HG02870 (cell line): ENCODE results near the gene KSR2.

ENCODE experiments used
- ATAC-seq: cut with Tn5 transposase; IDR thresholded peaks from one replicate; pipeline ENCODE4 v1.9.1; 2021; ENCODE audit warnings: mild to moderate bottlenecking, moderate library complexity; ENCODE audit not compliant: unreplicated experiment

KSR2 gene

DNA sequence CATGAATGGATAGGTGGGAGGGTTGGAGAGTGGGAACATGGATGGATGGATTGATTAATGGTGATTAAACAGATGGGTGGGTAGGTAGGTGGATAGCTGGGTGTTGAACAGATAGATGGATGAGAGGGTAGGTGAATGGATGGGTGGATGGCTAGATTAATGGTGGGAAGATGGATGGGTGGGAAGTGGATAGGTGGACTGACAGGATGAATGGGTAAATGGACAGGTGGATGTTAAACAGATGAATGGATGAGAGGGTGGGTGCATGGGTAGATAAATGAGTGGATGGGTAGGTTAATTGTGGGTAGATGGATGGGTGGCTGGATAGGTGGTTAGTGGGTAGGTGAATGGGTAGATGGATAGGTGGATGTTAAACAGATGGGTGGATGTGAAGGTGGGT lies 460.3 kb downstream of the KSR2 start:
- no peak for ATAC-seq

DNA sequence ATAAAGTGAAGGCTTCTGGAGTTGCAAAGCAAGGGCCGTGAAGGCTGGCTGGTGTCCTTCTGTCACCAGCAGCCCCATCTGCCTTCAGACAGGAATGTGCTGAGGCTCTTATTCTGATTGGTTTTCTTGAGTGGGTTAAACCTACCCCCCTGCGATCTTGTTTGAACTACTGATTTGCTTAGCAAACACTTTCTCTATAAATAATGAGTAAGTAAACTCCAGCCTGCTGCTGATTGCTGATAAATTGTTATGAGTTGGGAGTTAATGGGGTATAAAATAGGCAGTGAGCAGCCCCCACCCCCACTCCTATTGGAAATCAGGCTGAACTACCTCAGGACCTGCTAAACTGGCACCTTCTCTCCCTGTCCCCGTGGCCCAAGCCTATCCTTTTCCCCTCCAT lies 461.2 kb downstream of the KSR2 start:
- ATAC-seq: no peak

DNA sequence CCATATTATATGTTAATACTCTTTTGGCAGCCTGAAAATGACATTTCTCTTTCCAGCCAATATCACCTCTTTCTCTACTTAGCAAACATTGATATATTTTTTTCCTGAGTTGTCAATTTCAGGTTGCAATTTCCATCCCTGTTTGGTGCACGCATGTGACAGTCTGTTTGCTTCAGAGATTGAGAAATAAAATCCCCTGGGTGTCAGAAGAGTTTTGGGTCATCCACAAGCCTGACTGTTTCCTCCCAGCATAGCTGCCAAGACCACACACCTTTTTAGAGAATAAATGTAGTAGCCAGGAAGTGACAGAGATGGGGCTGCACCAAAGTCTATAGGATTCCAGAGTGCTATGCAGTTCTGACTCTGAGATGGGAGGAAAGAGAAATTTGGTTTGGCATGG lies 462.5 kb downstream of the KSR2 start:
- ATAC-seq: no peak

DNA sequence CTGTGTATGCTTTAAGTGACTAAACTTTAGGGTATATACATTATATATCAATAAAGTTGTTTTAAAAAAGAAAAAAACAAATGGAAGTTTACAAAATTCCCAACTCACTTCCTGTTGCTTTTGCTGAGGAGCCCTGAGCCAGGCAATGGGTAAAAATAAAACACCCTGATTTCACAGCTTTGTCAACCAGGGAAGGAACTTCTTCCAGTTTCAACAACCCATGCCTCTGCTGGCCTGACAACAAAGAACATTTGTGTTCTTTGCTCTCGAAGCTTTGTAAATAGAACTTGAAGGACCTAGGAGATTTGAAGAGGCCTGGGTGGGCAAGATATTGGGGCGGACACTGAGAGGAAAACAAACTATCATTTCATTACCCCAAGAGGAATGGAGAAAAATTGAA lies 466.2 kb downstream of the KSR2 start:
- no peak for ATAC-seq

DNA sequence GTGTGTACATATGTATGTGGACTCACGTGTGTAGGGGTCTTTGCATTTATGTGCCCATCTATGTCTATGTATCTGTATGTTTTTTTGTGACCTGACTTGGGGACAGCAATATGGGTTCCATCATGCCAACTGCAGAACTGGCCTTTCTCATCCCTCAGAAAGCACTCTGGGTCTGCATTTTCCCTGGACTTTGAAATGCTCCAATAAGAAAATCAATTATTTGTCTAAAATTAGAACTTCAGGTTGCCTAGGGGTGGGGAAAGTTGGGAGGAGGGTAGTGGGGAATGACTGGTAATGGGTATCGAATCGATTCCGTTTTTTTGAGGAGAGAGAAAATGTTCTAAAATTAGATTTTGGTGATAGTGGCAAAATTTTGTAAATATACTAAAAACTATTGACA lies 466.6 kb downstream of the KSR2 start:
- no peak for ATAC-seq

DNA sequence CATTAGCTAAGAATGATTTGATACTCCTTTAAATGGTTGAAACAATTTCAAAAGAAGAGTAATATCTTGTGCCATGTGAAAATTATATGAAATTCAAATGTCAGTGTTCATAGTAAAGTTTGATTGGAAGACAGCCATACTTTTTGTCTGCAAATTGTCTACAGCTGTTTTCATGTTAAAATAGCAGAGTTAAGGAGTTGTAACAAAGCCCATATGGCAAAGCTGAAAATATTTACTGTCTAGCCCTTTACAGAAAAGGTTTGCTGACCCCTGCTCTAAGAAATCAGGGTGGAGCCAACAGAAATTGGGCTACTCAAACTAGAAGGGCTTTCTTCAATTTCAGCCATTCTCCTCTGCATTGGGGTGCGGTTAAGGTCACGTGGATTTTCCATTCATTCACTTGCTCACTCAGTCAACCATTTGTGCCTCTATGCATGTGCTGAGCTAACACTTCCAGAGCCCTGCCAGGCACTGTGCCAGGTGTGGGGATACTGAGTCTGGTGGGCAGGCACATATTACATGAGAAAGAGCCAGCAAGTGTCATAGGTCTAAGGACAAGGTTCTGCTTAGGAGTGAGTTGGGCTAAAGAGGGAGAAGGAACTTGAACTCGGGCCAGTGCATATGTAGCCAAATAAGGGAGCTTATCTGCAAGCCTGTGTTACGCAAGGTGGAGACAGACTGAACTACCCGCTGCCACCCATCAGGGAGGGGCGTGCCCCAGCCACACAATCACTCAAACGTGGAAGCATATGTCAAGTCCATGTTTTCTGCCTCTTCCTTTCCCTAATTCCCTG lies 467.5 kb downstream of the KSR2 start:
- no peak for ATAC-seq

DNA sequence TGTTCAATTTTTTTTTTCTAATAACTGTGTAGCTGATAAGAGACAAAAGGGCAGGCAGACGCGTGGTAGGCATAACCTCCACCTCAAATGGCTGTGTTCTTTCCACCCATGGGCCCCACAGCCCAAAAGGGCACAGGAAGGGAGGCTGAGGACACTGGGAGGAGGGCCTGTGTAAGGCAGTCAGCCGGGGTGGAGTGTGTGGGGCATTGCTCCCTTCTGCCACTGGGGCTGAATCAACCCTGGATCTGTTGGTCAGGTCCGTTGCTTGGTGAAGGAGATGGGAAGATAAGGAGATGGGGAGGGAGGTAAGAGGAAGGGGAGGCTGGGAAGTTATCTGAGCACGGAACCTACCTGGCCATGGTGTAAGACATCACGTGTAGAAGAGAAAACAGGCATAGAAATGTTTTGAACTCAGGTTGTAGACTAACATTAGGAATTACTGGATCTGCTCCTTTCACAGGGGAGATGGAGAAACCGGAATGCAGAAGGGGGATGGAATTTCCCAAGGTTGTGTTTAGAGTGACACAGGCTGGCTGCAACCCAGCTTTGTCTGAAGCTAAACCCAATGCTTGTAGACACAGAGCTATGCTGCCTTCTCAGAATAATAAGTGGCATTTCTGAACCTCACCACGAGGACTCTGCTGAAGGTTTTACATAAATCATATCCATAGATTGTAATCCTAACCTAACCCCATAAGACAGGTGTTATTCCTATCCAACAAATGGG lies 468.9 kb downstream of the KSR2 start:
- no peak for ATAC-seq

DNA sequence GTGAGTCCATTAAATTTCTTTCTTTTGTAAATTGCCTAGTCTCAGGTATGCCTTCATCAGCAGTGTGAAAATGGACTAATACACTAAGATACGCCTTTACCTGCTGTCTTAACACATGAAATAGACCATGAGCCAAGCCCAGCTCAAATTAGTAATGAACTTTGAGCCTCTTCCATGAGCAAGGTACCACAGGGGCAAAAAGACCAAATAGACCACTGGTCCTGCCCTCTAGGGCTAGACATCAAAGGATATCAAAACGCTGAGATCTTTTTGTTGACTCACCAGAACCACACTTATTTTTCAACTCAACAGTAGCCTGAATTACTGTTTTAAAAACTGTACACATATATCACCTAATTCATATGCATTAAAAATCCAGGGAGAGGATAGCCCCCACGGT lies 469.9 kb downstream of the KSR2 start:
- no peak for ATAC-seq

DNA sequence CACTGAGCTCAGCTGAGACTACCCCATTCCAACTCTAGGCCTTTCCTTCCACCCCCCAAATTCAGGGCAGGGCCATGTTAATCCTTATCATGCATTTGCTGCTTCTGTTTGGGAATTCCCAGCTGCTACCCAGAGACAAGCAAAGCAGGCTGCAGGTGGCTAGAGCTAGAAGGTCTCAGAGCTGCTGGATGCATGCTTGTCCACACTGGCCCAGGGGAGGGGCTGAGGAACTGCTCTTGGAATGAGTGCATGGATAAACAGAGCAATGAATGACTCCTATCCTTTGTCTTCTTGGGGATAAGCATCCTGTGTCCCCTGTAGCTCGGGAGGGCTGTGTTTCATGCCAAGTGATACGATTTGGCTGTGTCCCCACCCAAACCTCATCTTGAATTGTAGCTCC lies 470.5 kb downstream of the KSR2 start:
- no peak for ATAC-seq

DNA sequence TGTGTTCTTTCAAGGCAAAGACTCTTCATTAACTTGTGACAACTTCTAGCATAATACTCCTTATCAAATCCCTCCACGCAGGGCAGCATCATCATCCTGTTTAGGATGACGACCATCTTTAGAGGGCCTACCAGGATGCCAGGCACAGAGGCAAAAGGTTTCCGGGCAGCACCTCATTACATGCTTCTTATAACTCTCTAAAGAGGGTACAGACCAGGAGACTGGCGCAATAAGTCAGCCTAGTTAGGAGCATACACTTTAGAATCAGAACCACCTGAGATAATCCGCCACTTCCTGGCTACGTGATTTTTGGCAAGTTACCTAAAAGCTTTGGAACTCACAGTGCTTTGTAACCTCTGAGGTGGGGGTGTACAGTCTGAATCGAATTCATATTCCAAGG lies 471.4 kb downstream of the KSR2 start:
- ATAC-seq: no peak

DNA sequence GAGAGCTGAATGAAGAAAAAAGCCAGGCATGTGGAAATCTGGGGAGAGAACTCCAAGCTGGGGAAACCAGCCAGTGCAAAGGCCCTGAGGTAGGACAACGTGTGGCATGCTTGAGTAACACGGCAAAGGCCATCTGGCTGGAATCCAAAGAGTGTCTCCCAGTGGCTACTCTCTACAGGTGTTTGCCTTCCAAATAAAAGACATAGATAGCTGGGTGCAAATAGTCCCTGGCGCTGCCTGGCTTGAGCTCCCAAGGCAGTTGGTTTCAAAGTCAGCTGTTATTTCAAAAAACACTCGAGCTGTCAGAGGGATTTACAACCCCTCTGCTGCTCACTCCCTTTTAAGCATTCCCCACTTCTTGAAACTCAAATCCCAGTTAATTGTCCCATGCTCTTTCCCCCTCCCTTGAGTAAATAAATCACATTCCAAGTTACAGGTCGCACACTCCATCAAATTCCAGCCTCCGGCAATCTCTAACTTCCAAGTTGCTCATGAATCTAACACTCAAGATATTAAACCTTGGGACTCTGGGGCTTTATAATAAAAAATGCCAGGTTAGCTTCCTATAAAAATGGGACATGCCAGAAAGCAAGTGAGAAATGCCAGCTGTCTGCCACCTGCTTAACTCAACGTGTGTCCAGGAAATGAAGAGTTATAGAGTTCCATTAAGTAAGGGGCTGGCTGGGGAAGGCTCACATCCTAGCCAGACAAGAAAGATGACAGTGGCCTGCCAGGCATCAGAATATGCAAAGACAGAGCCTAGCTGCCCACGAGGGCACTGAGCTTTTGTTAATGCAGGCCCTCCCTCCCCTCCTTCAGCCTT lies 473.7 kb downstream of the KSR2 start:
- no peak for ATAC-seq

DNA sequence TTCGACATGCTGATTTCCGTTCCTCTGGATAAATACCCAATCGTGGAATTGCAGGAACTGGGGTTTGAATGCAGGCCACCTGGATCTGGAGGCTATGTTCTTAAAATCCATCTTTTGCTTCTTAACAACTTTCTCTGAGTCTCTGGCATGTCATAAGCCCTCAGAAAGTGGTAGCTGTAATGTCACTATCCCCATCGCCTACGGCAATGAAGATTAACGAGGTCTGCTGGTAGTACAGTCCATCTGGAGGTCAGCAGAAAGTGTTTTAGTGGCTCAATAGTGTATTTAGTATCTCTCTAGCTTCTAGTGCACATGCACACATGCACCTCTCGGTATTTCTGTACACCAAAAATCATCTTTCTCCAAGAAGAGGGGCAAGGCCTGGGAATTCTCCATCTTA lies 477.1 kb downstream of the KSR2 start:
- ATAC-seq: no peak

DNA sequence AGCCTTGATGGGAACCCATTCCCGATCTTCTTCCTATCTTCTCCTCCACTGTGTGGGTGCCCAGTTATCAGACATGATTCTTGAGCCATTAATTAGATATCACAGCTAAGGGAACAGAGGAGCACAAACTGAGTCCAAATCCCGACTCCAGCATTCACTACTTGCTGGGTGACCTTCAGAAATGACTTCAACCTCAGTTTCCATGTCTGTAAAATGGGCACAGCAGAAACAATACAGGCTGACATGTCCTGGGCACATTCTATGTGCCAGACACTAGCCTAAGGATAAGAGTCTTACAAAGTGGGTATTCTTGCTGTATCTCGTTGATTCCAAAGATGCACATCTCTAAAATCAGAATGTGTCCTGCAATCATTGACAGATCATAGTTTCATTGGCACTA lies 478.7 kb downstream of the KSR2 start:
- no peak for ATAC-seq

DNA sequence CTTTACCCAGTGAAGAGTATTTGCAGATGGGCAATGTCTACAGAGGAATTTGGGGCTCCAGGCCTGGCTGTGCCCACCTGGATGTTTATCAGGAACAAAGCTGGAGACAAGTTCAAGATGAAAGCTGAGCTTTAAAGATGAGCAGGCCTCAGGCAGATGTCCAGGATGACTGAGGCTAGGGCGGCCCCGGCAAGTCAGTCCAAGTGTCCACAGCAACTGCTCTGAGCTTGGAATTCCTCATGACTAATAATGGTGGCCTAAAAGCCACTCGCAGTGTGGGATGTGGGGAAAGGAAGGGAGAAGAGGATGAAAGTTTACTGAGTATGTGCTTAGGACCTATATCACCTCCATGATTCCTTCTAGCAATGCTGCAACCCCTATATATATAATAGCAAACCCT lies 479.1 kb downstream of the KSR2 start:
- no peak for ATAC-seq

DNA sequence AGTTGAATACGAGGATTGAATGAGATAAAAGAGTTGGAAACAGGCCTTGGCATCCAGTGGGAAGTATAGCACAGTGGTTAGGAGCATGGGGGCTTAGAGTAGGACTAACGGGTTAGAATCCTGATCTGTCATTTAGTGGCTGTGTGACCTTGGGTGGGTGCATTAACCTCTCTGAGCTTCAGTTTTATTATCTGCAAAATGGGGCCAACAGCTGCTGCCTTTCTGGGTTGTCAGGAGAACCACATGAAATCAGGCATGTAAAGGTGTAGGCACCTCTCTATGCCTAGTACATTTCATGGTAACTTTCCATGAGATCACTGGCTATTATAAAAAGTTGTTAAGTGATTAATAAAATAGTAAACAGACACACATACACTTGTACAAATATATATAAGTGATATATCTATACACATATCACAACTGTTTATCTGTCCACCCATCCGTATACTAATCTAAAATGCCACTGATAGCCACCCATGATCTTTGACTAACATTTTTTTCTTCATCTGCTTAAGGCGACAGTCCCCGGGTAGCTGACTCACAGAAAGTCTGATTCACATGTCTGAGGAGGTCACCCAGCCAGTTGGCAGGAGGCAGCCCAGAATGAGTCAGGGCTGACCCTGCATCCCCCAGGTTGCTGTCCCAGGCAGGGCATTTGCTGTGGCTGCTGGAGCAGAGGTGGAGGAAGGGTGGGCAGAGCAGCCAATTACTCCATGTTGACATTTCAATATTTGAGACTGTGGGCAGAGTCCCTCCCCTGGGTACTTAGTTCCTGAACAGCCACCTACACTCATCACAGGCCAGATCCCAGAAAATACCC lies 481.7 kb downstream of the KSR2 start:
- no peak for ATAC-seq

DNA sequence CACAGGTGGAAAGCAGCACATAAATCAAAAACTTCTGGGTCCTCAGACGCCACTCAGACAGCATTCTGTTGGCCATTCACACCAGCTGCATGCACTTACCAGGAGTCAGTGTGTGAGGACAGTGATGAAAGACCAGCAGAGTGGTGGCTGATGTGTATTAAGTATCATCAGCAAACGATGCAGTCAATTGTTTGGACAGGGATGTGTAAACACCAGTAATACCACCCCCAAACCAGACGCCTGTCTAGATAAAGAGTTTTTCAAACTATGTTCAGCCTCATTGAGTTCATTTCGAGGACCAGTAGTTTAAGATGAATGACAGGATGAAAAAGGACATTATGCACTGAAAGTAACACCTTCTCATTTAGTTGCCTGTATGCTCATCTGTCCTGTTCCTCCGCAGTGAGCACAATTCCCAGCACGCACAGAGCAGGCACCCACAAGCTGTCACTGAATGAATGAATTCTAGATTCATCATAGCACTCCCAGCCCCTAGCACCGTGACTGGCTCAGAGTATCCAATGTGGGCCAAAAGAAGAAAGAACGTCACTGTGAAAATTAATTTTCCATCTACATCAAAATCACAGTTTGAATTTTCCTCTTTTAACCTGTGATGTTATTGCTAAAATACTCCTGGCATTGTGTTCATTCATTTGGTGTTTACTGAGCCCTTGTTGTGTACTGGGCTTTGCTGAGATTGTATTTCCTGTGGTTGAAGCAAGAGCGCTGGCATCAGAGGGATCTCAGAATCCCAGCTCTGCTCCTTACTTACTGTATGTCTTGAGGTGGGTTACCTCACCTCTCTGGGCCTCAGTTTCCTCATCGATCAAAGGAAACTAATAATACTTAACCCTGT lies 482.6 kb downstream of the KSR2 start:
- no peak for ATAC-seq

DNA sequence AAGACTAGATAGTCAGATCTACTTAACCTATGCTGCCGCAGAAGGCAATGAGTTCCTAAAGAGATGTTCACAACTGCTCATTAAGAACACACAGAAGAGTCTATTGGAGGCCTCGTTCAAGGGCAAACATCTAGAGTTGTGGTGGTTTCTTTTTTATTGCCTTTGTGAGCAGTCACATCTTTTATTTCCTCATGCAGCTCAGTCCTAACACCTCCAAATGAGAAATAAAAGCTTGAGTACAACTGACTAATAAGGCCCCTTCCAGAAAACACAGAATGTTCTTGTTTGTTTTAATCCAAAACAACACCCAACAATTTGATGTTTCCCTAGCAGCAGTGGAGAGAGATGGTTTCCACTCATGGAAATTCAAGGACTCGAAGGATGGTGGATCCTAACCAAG lies 483.9 kb downstream of the KSR2 start:
- ATAC-seq: no peak

DNA sequence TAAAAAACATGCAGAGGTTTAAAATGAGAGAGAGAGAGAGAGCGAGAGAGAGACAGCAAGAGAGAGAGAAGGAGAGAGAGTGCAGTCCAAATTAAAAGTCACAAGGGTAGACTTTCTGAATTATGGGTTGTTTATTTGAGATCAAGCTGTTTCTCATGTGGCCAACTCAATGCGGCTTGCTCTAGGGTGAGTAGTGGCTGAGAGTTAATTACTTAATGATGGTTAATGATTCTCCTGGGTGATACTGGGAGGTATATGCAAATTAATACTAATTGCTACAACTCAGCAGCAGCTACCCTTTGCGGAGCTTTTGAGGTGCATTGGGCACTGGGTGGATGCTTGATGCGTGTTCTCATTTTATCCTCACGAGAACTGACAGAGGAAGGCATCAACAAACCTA lies 485.3 kb downstream of the KSR2 start:
- ATAC-seq: no peak

DNA sequence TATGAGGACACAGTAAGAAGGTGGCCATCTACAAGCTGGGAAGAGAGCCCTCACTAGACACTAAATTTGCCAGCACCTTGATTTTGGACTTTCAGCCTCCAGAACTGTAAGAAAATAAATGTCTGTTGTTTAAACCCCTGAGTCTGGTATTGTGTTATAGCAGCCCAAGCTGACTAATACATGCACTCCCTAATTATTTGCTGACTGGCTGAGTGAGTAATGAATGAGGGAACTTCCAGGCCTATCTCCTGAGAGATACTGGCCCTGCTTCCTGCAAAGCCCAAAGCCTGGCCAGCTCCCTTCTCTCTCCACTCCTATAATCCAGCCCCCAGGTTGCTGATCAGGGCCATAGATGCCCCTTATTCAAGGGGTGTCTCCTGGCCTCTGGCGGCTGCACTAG lies 487.3 kb downstream of the KSR2 start:
- ATAC-seq: no peak

DNA sequence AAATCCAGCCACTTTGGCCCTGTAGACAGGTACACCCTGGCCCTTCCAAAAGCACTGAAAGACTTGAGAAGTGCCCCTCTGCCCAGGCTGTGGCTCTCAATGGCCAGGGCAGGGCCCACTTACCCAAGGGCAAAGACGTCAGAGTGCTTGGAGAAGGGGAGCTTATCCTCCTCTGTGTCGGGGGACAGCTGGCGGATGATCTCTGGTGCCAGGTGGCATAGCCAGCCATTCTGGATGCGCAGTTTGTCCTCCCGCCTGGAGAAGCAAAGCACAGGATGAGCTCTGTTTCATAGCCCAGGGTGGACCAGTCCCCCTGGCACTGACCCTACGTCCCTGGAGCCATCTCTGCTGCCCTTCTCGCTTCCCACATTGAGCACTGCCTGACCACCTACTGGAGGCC lies 492.4 kb downstream of the KSR2 start:
- no peak for ATAC-seq
